ENCODE measurements around the gene PALD1. TPM values are rescaled to one million over a fixed set of nuclear protein-coding genes. Genes with fewer than 3 reads are reported as not detected.
A peak's percentile ranks its signal among the peaks of the same experiment; 100 is the strongest.

The PALD1 gene
- total and polyA plus RNA-seq, 2 of the 13 experiments (the other 11 are each of a cell fraction or from before 2014, with no cell fraction given): 0.07 to 0.09 TPM

- BruUV-seq (replicated peaks): no TSS peak
- Histone ChIP-seq H3K36me3 (replicated peaks in 1 of 2; ENCODE audit: control insufficient read depth in 1 of 2, insufficient read depth in 2 of 2, low read length in 2 of 2) (no peaks in the 10 kb centered on the region), H3K79me2 (ENCODE audit: insufficient read depth, low read length) (no peaks in the 10 kb centered on the region), H3K4me1 (ENCODE audit: insufficient read depth, low read length) (no peaks in the 10 kb centered on the region), H3K9ac (ENCODE audit: insufficient read depth, low read depth, low read length) (no peak overlapping the region), H3K27me3 (ENCODE audit: control insufficient read depth in 1 of 2, insufficient read depth in 2 of 2, low read length in 2 of 2) (peaks cover 3 to 10% of the 10 kb centered on the region in 2 experiments; a peak in 4 of 5 replicates), H2AFZ (ENCODE audit: low read length) (no peak overlapping the region), H4K20me1 (ENCODE audit: insufficient read depth, low read length) (no peaks in the 10 kb centered on the region), H3K27ac (ENCODE audit: extremely low read length, insufficient read depth, low read length) (no peak overlapping the region), H3K4me2 (ENCODE audit: low read depth, low read length) (peak overlapping the region; percentile 56), H3K4me3 (replicated peaks in 1 of 3; ENCODE audit: insufficient read depth in 1 of 3, low read depth in 2 of 3, low read length in 3 of 3) (no peak overlapping the region; a peak in 1 of 6 replicates), H3K9me3 (ENCODE audit: low read length) (no peaks in the 10 kb centered on the region)
- no peak for FAIRE-seq
- no peak for ATAC-seq
- DNase-seq (ENCODE audit: low spot score): no peak
- CTCF ChIA-PET (ENCODE audit: low intra/inter-chr PET ratio, low total read pairs): no interaction called here
- intact Hi-C loops (cut with micrococcal nuclease; ENCODE audit: unreplicated experiment): no loop called here
- in situ Hi-C loops (cut with HindIII; ENCODE audit: extremely low pct_ligation_motif_present, low pct_unique_long_range_greater_than_20kb): no loop called here
- WGBS (ENCODE audit: low lambda C conversion rate): 14% methylated on average over 1 of the region's 4 CpGs
- TF ChIP-seq TGIF2 (CRISPR knock-in tag; IDR thresholded peaks at IDR 0.05): no peak
- no peak for TF ChIP-seq RERE (CRISPR knock-in tag; IDR thresholded peaks at IDR 0.05; ENCODE audit: low read depth)
- no peak for TF ChIP-seq ZNF580 (CRISPR knock-in tag; IDR thresholded peaks at IDR 0.05; ENCODE audit: borderline replicate concordance, low read depth)
- no peak for TF ChIP-seq ZNF563 (CRISPR knock-in tag; IDR thresholded peaks at IDR 0.05)
- TF ChIP-seq ZNF484 (CRISPR knock-in tag; IDR thresholded peaks at IDR 0.05; ENCODE audit: borderline replicate concordance, low read depth): no peak
- TF ChIP-seq RBFOX2 (IDR thresholded peaks at IDR 0.05; ENCODE audit: low read depth, low read length): no peak
- TF ChIP-seq SMYD3 (CRISPR knock-in tag; IDR thresholded peaks at IDR 0.05): no peak
- no peak for TF ChIP-seq ZNF430 (CRISPR knock-in tag; IDR thresholded peaks at IDR 0.05)
- no peak for TF ChIP-seq ZNF747 (CRISPR knock-in tag; IDR thresholded peaks at IDR 0.05; ENCODE audit: borderline replicate concordance)
- TF ChIP-seq AGO2 (optimal IDR thresholded peaks at IDR 0.05; ENCODE audit: low read depth, low read length): no peak
- TF ChIP-seq ZNF264 (CRISPR knock-in tag; IDR thresholded peaks at IDR 0.05): no peak
- TF ChIP-seq NBN (conservative IDR thresholded peaks at IDR 0.05): no peak
- TF ChIP-seq HDAC1 (CRISPR knock-in tag; IDR thresholded peaks at IDR 0.05): no peak
- TF ChIP-seq MZF1 (CRISPR knock-in tag; IDR thresholded peaks at IDR 0.05; ENCODE audit: borderline replicate concordance): no peak
- POLR2A ChIA-PET: no interaction called here
Observed at GRCh38 chr10:70528314-70528713, 49.7 kb downstream of the PALD1 start.

Data from HepG2 (cell line).